ENCODE results near the gene DNAH7. TPM values are rescaled to one million over a fixed set of nuclear protein-coding genes. Genes with fewer than 3 reads are reported as not detected.

Gene DNAH7
- total RNA-seq, 6 experiments from 2014 or later: 0.12 to 0.35 (median 0.26) TPM

DNA sequence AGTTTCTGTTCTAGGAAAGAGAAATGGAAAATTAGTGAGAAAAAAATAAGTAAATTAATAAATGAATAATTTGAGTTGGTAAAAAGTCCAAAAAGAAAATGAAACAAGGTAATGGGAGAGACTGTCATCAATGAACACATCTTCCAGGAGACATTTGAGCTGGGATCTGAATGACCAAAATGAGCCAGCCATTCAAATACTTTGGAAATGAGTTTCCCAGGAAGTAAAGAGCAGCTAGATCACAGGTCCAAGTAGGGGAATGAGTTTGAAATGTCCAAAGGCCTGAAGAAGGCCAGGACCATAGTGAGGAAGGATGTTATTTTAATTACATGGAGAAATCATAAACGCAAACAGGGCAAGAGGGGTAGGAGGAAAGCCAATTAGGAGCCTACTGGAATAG, 6.6 kb upstream of the DNAH7 start:
- no peak for DNase-seq
- Histone ChIP-seq H3K36me3 (no peaks in the 10 kb centered on the region), H3K9me3 (no peaks in the 10 kb centered on the region), H3K4me1 (peaks cover 0 to 30% (median 7%) of the 10 kb centered on the region in 4 donors), H3K27ac (no peak overlapping the region), H3K27me3 (no peaks in the 10 kb centered on the region), H3K4me3 (no peak overlapping the region)
- intact Hi-C loops (cut with DNase I): no loop called here
- 0% methylated on average over 1 of the region's 1 CpG for WGBS (ENCODE audit: insufficient coverage, low coverage, low lambda C conversion rate, missing lambda C conversion rate)
- TF ChIP-seq, protein P1, sequence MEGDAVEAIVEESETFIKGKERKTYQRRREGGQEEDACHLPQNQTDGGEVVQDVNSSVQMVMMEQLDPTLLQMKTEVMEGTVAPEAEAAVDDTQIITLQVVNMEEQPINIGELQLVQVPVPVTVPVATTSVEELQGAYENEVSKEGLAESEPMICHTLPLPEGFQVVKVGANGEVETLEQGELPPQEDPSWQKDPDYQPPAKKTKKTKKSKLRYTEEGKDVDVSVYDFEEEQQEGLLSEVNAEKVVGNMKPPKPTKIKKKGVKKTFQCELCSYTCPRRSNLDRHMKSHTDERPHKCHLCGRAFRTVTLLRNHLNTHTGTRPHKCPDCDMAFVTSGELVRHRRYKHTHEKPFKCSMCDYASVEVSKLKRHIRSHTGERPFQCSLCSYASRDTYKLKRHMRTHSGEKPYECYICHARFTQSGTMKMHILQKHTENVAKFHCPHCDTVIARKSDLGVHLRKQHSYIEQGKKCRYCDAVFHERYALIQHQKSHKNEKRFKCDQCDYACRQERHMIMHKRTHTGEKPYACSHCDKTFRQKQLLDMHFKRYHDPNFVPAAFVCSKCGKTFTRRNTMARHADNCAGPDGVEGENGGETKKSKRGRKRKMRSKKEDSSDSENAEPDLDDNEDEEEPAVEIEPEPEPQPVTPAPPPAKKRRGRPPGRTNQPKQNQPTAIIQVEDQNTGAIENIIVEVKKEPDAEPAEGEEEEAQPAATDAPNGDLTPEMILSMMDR (IDR thresholded peaks at IDR 0.05): no peak
- no peak for TF ChIP-seq POLR2A (IDR thresholded peaks at IDR 0.05)
- ATAC-seq: no peak

DNA sequence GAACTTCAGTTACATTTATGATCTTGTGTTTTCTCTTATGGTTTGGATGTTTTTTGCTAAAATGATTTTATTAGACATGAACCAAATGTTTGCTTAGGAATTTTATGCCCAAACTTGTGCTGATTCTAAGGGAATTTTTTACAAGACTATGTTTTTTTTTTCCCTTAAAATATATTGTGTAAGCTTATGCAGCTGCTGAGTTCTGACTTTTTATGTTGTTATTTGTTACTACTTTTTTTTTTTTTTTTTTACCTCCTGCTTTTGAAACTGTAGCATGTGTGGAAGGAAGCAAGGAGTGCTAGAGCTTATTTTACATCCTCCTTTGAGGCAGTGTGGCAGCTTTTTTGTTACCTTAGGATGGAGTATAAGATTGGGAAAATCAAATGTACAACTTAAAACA, 6.0 kb upstream of the DNAH7 start:
- Histone ChIP-seq H3K4me3 (no peak overlapping the region), H3K27me3 (no peaks in the 10 kb centered on the region), H3K36me3 (no peaks in the 10 kb centered on the region), H3K4me1 (peaks cover 0 to 24% (median 4%) of the 10 kb centered on the region in 4 donors), H3K9me3 (no peaks in the 10 kb centered on the region), H3K27ac (no peak overlapping the region)
- ATAC-seq (no peak), DNase-seq (no peak)
- intact Hi-C loops (cut with DNase I): no loop called here
- no peak for TF ChIP-seq POLR2A (IDR thresholded peaks at IDR 0.05)
- TF ChIP-seq, protein P1 (IDR thresholded peaks at IDR 0.05): no peak

DNA sequence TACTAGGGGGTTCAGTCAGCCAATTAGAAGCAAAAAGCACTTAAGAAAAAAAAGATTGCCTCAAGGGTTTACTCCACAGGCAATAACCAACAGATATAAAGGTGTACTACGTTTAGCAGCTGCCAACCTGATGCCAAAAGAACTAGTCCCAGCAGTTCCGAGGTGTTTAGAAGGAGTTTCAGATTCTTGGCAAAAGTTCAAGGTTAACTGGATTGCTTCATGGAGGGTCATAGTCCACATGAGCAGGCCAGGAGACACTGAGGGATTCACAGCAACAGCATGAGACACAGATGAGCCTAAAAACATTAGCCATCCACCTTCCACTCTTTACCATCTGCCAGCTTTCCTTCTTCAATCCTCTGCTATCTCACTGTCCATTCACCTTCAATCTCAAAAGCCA, 4.9 kb upstream of the DNAH7 start:
- no peak for DNase-seq
- H3K27ac ChIP-seq: no peak overlapping the region
- H3K4me3 ChIP-seq: no peak overlapping the region
- H3K36me3 ChIP-seq: no peaks in the 10 kb centered on the region
- WGBS (ENCODE audit: insufficient coverage, low coverage, low lambda C conversion rate, missing lambda C conversion rate): 14% methylated on average over 1 of the region's 2 CpGs
- intact Hi-C loops (cut with DNase I): no loop called here
- peak in 3 of 4 donors; percentile 3 to 36 (median 10) for ATAC-seq
- TF ChIP-seq, protein P1 (IDR thresholded peaks at IDR 0.05): no peak
- no peaks in the 10 kb centered on the region for H3K27me3 ChIP-seq
- H3K9me3 ChIP-seq: no peaks in the 10 kb centered on the region
- H3K4me1 ChIP-seq: peaks cover 0 to 13% (median under 1%) of the 10 kb centered on the region in 4 donors

DNA sequence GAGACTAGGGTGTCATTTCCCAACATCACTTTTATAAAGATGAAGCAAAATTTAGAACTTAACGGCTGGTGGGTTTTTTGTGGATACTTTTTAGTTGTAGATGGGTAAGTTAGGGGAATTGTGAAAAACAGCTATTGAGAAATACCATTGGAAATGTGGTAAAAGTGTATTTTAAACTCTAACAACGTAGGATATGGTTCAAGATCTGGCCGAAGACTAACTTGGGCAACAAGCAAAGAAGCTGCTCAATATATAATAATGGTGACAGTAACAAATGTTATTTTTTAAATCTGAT, 1.6 kb downstream of the DNAH7 start:
- peaks cover 0 to 5% (median 2%) of the 10 kb centered on the region in 4 donors for H3K4me1 ChIP-seq
- ATAC-seq (no peak), DNase-seq (no peak)
- TF ChIP-seq, protein P1 (IDR thresholded peaks at IDR 0.05): no peak
- no peak for TF ChIP-seq POLR2A (IDR thresholded peaks at IDR 0.05)
- H3K4me3 ChIP-seq: no peak overlapping the region
- H3K9me3 ChIP-seq: no peaks in the 10 kb centered on the region
- intact Hi-C loops (cut with DNase I): no loop called here
- WGBS (ENCODE audit: insufficient coverage, low coverage, low lambda C conversion rate, missing lambda C conversion rate): 7% methylated on average over 3 of the region's 3 CpGs
- no peaks in the 10 kb centered on the region for H3K36me3 ChIP-seq
- no peak overlapping the region for H3K27ac ChIP-seq
- no peaks in the 10 kb centered on the region for H3K27me3 ChIP-seq
